ENCODE measurements around the gene AQP6. TPM values are rescaled to one million over a fixed set of nuclear protein-coding genes. Genes with fewer than 3 reads are reported as not detected.
"Not testable (repeated sequence)": the region's sequence is repeated elsewhere in the genome, so short reads cannot be mapped to it uniquely, and the experiment has no call there.

The AQP6 gene
- polyA plus RNA-seq, 12 donors = 0.07 to 0.26 (median 0.14) TPM; not detected in 3

GRCh38 chr12:49969651-49970429, 2.9 kb upstream of the AQP6 start:
- no peak for DNase-seq

DNA sequence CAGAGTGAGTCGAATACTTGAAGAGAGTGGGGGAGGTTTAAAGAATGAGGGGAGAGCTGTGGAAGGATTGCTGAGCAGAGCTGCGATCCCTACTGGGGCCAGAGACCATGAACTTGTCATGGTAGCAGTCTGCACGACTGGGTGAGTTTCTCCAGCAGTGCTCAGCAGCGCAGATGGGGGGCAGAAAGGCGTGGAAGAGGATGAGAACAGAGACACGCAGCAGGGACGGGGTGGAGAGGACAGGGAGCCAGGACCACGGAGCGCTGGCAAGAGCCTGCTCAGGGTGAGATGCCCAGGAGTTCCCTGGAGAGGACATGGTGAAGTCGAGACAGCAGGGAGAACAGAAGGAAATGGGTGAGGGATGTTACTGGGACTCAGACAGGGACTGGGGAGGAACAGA, 2.1 kb upstream of the AQP6 start:
- DNase-seq = no peak

DNA sequence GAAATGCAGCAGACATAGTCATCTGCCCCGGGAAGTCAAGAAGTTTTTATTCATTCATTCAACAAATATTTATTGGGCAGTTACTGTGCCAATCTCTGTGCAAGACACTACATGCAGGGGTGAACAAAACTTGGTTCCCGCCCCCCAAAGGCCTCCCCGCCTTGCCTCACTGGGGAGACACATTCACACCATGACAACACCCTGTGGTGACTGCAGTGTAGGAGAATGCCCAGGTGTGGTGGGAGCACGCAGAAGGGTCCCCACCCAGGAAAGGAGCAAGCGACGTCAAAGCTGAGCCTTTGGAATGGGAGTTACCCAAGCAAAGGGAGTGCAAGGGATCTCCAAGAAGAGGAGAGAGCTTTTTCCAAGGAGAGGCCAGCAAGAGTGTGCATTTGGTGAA, 1.6 kb upstream of the AQP6 start:
- no peak for DNase-seq

DNA sequence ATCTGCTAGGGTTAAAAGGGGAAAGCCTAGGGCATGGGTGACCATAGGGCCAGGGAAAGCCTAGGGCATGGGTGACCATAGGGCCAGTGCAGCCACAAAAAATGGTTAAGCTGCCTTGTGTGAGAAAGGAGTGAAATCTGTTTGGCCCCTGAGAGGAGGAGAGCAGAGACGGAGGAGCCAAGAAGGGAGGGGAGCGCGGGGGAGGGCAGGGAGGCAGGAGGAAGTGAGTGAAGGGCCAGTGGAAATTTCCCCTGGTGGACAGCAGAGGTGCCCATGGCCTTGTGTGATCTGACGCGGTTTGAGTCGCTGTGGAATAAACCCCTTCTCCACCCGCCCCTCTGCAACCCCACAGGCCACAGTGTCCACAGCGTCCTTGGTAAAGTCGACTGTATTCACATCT, 618 bp upstream of the AQP6 start:
- DNase-seq = no peak

- no peak for DNase-seq
Observed at GRCh38 chr12:49973361-49973830, 649 bp downstream of the AQP6 start.

DNA sequence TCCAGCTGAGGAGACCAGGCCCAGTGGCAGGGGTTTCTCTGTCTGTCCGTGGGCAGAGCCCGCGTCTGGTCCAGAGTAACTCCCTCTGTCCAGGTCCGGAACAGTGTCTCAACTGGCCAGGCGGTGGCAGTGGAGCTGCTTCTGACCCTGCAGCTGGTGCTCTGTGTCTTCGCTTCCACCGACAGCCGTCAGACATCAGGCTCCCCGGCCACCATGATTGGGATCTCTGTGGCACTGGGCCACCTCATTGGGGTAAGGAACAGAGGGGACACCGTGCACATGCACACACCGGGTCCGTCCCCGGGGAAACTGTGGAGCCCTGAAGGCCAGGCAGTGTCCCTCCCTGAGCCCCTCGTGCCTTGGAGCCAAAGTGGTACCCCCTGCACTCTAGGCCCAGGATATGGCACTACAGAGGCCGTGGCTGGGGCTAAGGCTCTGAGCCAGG, 1.5 kb downstream of the AQP6 start:
- peak; percentile 66 for DNase-seq

DNA sequence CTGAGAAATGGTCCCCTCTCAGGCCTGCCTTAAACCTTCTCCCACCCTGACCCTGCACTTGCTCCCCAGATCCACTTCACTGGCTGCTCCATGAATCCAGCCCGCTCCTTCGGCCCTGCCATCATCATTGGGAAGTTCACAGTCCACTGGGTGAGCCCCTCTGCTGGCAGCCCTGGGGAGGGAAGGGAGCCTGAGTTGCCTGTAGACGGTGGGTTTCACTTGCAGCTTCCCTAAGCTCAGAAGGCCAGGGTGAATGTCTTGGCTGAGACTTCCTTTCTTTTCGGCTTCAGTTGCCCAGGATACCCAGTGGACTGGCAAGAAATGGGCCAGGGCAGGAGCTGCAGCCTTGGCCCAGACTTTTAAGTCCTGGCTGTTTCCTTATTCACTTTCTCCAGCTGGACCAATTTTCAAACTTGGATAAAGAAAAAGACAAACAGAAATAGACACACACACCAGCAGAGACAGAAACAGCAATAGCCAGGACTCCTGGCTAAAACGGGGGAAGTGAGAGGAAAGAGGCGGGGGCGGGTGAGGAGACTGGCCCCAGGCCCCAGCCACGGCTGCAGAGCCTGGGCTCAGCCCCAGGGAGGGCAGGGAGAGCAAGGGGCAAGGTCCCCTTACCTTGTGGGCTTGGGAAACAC, 2.0 kb downstream of the AQP6 start:
- peak; percentile 62 for DNase-seq

DNA sequence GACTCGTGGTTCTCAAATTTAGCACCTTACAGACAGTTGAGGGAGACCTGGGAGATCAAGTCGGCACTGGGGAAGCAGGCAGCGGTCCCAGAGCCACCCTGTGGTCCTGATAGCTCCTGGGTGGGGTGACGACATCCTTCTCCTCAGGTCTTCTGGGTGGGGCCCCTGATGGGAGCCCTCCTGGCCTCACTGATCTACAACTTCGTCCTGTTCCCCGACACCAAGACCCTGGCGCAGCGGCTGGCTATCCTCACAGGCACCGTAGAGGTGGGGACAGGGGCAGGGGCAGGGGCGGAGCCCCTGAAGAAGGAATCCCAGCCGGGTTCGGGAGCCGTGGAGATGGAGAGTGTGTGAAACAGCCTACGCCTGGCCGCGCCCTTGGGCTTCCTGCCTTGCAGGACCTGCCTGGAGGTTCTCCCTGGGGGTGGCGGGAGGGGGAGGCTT, 2.6 kb downstream of the AQP6 start:
- no peak for DNase-seq

DNA sequence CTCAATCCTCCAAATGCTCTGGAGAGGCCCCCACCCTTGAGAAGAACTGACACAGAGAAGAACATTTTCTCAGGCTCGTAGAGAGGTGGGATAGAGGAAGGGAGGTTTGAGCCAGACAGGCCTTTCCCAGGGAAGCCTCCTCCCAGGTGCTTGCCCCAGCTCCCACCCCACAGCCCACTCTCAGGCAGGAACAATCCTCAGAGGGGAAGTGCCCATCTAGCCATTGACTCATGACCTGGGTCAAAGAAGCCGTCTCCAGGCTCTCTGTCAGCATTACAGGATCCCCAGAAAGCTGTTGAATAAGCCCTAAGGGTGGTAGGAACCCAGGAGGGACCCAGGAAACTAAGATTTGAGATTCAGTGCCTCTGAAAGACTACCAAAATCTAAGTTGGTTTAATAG, 3.8 kb downstream of the AQP6 start:
- DNase-seq = no peak

- DNase-seq = no peak
Observed at GRCh38 chr12:49978125-49978524, 5.4 kb downstream of the AQP6 start.

- DNase-seq = no peak
Observed at GRCh38 chr12:49979016-49979586, 6.4 kb downstream of the AQP6 start.

DNA sequence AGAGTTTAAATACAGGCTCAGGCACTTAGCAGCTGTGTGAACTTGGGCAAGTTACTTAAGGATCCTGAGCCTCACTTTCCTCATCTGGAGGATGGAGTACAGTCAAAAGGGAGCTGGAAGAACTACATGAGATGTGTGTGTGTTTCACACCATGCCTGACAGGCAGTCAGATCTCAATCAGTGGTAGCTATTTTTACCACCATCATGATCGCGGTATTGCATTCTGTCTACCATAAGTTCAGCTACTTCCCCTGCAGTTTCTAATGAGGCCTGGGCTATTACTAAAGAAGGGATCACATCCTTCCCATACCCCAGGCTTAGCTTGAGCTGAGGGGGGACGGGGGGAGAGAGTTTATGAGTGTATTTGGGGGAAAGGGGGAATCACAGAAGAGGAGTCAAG, 7.0 kb downstream of the AQP6 start:
- DNase-seq = no peak

DNA sequence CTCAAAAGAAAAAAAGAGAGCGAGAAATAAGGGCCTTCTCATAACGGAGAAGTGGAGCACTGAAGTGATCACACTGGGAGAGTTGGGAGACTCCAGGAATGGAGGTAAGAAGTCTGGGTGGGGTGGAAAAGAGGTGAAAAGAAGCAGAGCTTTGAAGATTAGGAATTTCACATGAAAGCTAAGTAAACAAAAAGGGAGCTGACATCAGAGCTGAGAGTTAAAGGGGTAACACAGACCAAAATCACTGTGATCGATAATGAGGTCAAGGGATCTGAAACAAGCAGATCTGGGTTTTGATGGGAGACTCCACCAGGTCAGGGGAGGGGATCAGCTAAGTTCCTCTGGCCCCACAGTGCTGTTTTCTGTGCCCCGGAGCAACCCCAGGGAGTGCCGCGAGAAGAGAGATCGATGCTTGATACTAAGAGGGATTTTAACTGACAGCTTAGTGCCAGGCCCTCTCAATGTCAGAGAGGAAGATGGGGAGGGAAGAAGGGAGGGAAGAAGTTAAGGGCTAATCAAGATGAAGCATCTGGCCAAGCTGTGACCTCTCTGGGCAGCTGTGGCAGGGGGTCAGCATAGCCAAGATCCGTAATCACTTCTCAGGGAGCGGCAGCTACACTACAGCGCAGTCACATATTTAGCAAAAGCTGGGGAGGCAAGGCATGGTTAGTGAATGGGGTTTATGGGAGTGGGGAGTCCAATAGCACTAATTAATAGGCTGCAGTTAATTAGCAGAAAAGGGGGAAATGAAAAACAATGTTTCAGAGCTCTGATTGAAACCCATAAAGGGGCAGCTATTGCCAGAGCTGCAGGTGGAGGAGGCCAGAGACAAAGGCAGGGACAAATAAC, 8.0 kb downstream of the AQP6 start:
- no peak for DNase-seq

DNA sequence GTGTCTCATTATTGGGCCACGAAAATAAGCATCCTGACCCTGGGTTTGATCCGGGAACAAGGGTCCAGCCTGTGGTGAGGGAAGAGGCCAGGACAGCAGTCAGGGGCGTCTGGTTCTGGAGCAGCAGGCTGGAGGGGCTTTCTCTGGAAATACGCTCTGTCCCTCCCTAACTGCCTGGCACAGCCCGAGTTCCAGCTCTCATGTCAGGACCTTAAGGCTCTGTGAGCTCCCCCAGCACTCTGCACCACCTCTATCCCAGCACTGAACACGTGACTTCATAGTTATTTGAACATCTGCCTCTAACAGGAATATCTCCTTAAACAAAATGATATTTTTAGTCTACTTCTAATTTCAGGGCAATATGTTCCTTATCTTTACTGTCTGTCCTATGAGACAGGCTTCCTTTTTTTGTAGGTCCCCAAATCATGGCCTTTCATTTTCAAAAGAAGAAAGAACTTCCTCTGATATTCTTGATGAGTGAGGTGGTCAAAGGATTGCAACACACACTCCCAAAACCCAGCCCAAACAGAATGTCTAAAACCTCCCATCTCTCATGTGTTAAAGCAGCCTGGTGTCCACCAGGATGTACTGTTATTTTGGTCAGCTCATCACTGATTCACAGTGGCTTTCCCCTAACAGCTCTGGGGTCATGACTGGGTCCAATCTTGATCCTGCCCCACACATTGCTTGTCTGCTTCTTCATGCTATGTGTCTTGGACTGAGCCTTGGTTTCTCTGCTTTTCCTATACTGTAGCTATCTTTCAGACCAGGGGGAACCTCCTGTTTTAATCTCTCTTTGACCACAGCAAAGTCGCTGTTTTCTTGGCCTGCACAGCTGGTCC, 9.7 kb downstream of the AQP6 start:
- no peak for DNase-seq

GRCh38 chr12:49983892-49984291, 11.1 kb downstream of the AQP6 start:
- peak; percentile 62 for DNase-seq

GRCh38 chr12:49984476-49985359, 12.0 kb downstream of the AQP6 start:
- no peak for DNase-seq

DNA sequence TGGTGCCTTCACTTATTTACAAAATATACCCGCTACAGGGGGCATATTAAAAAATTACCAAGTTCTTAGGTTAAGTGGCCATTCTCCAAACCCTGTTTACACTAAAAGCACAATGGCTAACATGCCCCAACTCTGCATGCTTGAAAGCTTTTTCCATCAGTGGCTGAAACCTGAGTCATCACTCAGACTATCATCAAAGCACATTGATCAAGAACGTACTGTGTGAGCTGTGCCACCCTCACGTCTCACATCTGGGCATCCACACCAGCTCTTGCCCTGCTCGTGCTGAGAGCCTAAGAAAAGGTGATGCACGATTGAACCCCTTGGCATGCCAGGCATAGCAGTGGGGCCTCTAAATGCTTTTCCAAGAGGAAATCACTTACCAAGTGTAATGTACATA, 13.2 kb downstream of the AQP6 start:
- no peak for DNase-seq

- DNase-seq = not testable (repeated sequence)
Observed at GRCh38 chr12:49986476-49986875, 13.7 kb downstream of the AQP6 start.

- DNase-seq = no peak
Observed at GRCh38 chr12:49987625-49988303, 15.0 kb downstream of the AQP6 start.

All from muscle of arm (tissue), 12 donors.